IMR-90 (cell line): ENCODE results near the gene FCSK. TPM values are rescaled to one million over a fixed set of nuclear protein-coding genes. Genes with fewer than 3 reads are reported as not detected.

Experiments used
- ATAC-seq: fragments of 200-7000 bp; cut with Tn5 transposase; 2 replicates; pipeline ENCODE4 v1.9.1; 2020; ENCODE audit warnings: low read depth, mild to moderate bottlenecking, moderate library complexity
- BruUV-seq: library from RNA; stranded (reverse); fragments of 400-500 nt; replicated peaks from 2 replicates; lab custom pipeline; 2021; lab: Mats Ljungman, UMichigan
- CTCF ChIA-PET: fragments of 300-600 bp; formaldehyde crosslinking; extraction: SDS; loops from one replicate; lab custom pipeline; 2021; ENCODE audit warnings: antibody characterized with exemption; lab: Yijun Ruan, JAX
- POLR2A ChIA-PET: fragments of 300-600 bp; sonication (Branson Sonifier 250); formaldehyde crosslinking; loops from one replicate; lab custom pipeline; 2022; ENCODE audit warnings: antibody characterized with exemption; ENCODE audit not compliant: unreplicated experiment; lab: Charles Lee
- DNase-seq: peaks from one replicate; pipeline ENCODE4 v3.0.0; 2013
- H2AFZ ChIP-seq: replicated peaks from 2 replicates; pipeline ENCODE3; 2013; ENCODE audit warnings: low read length, mild to moderate bottlenecking; ENCODE audit not compliant: poor library complexity
- H2AK5ac ChIP-seq: 2 replicates; pipeline ENCODE4 v1.6.1; 2013; ENCODE audit warnings: low read depth, low read length, inconsistent platforms
- H2AK9ac ChIP-seq: replicated peaks from 2 replicates; pipeline ENCODE3; 2013; ENCODE audit warnings: mild to moderate bottlenecking, low read depth, low read length, moderate library complexity; ENCODE audit not compliant: poor library complexity
- H2BK120ac ChIP-seq: 2 replicates; pipeline ENCODE4 v1.6.1; 2013; ENCODE audit warnings: low read depth, low read length, inconsistent platforms
- H2BK15ac ChIP-seq: 3 replicates; pipeline ENCODE4 v1.6.1; 2013; ENCODE audit warnings: low read depth, low read length, inconsistent platforms
- H2BK20ac ChIP-seq: 2 replicates; pipeline ENCODE4 v1.6.1; 2013; ENCODE audit warnings: low read depth, mild to moderate bottlenecking, inconsistent platforms, low read length, moderate library complexity
- H2BK5ac ChIP-seq: 2 replicates; pipeline ENCODE4 v1.6.1; 2013; ENCODE audit warnings: mild to moderate bottlenecking, low read depth, low read length, inconsistent platforms; ENCODE audit not compliant: poor library complexity, severe bottlenecking
- H3K14ac ChIP-seq: replicated peaks from 2 replicates; pipeline ENCODE4 v1.6.1; 2013; ENCODE audit warnings: low read depth, low read length, inconsistent platforms
- H3K18ac ChIP-seq: 2 replicates; pipeline ENCODE4 v1.6.1; 2013; ENCODE audit warnings: low read depth, low read length, control low read depth
- H3K23ac ChIP-seq: 2 replicates; pipeline ENCODE4 v1.6.1; 2013; ENCODE audit warnings: low read depth, low read length, inconsistent platforms
- H3K27ac ChIP-seq: 2 replicates; pipeline ENCODE4 v1.5.1; 2013; ENCODE audit warnings: mild to moderate bottlenecking, control low read depth, low read length; ENCODE audit not compliant: insufficient read depth
- H3K27me3 ChIP-seq: 2 replicates; pipeline ENCODE4 v1.6.1; 2013; ENCODE audit warnings: low read length; ENCODE audit not compliant: control insufficient read depth, insufficient read depth
- H3K36me3 ChIP-seq: 2 replicates; pipeline ENCODE4 v1.6.1; 2013; ENCODE audit warnings: low read length, mixed read lengths; ENCODE audit not compliant: control insufficient read depth, insufficient read depth
- H3K4ac ChIP-seq: 2 replicates; pipeline ENCODE4 v1.6.1; 2013; ENCODE audit warnings: low read depth, low read length, inconsistent platforms
- H3K4me1 ChIP-seq: 2 replicates; pipeline ENCODE4 v1.6.1; 2013; ENCODE audit warnings: low read length, mixed read lengths; ENCODE audit not compliant: control insufficient read depth, insufficient read depth
- H3K4me2 ChIP-seq: 2 replicates; pipeline ENCODE4 v1.6.1; 2013; ENCODE audit warnings: low read depth, mild to moderate bottlenecking, control low read depth, low read length, moderate library complexity
- H3K4me3 ChIP-seq: 2 replicates; pipeline ENCODE4 v1.5.1; 2013; ENCODE audit warnings: low read depth, mild to moderate bottlenecking, control low read depth, low read length, moderate library complexity; ENCODE audit not compliant: insufficient read depth
- H3K56ac ChIP-seq: 2 replicates; pipeline ENCODE4 v1.6.1; 2013; ENCODE audit warnings: low read length, inconsistent platforms; ENCODE audit not compliant: insufficient read depth; ENCODE audit errors: extremely low read depth
- H3K79me1 ChIP-seq, 2 experiments: 2 replicates each; pipeline ENCODE4 v1.6.1; 2013; ENCODE audit warnings: low read length in 2 of 2, inconsistent platforms in 1 of 2, low read depth in 1 of 2
- H3K9ac ChIP-seq: 2 replicates; pipeline ENCODE4 v1.6.1; 2013; ENCODE audit warnings: low read depth, low read length, control low read depth
- H3K9me1 ChIP-seq: 2 replicates; pipeline ENCODE4 v1.6.1; 2013; ENCODE audit warnings: low read length, inconsistent platforms; ENCODE audit not compliant: insufficient read depth
- H3K9me3 ChIP-seq: 2 replicates; pipeline ENCODE4 v1.6.1; 2013; ENCODE audit warnings: low read length; ENCODE audit not compliant: control insufficient read depth, insufficient read depth
- H4K20me1 ChIP-seq: 2 replicates; pipeline ENCODE4 v1.6.1; 2013; ENCODE audit warnings: low read length, inconsistent platforms; ENCODE audit not compliant: insufficient read depth
- H4K5ac ChIP-seq: 2 replicates; pipeline ENCODE4 v1.6.1; 2013; ENCODE audit warnings: mild to moderate bottlenecking, low read depth, low read length, control low read depth
- H4K8ac ChIP-seq, 2 experiments: 2 replicates each; pipeline ENCODE4 v1.6.1; 2013; ENCODE audit warnings: low read depth in 2 of 2, low read length in 2 of 2, control low read depth in 1 of 2, inconsistent platforms in 1 of 2
- H4K91ac ChIP-seq: 2 replicates; pipeline ENCODE4 v1.6.1; 2013; ENCODE audit warnings: low read depth, low read length, inconsistent platforms; ENCODE audit not compliant: insufficient read depth
- CEBPB ChIP-seq: IDR thresholded peaks from 2 replicates; pipeline ENCODE4 v1.6.1; 2012; ENCODE audit warnings: low read depth, low read length, improper control_type of control experiment
- NFE2L2 ChIP-seq: fragments of 150-350 bp; IDR thresholded peaks from 2 replicates; pipeline ENCODE4 v1.6.1; 2016; ENCODE audit warnings: low read depth, mild to moderate bottlenecking, low read length
- SMC3 ChIP-seq: fragments of 150-350 bp; IDR thresholded peaks from 2 replicates; pipeline ENCODE4 v1.6.1; 2016; ENCODE audit warnings: low read depth, mild to moderate bottlenecking, antibody characterized with exemption, low read length, moderate library complexity
- WGBS, 2 experiments: methylation state at CpG; one replicate each; pipeline versions ENCODE4 v1.1.5 to v1.1.7; 2013; ENCODE audit warnings: missing lambda C conversion rate in 2 of 2; ENCODE audit not compliant: insufficient read length in 1 of 2; ENCODE audit errors: extremely low coverage in 2 of 2; 5-methylcytosine and 5-hydroxymethylcytosine counted together
- dilution Hi-C: fragments of 300-500 bp; cut with HindIII; formaldehyde crosslinking; loops from one replicate; pipeline ENCODE4 v1.14.3; 2018; ENCODE audit warnings: low sequenced_read_pairs; ENCODE audit not compliant: unreplicated experiment
- in situ Hi-C: fragments of 300-500 bp; cut with MboI; formaldehyde crosslinking; loops from 3 replicates; pipeline ENCODE4 v1.14.3; 2019; ENCODE audit warnings: low sequenced_read_pairs, inconsistent platforms, mixed read lengths
- intact Hi-C: fragments of 100-400 bp; cut with micrococcal nuclease; formaldehyde crosslinking; loops from 2 replicates; pipeline ENCODE4 v1.10.0; 2022
- polyA plus RNA-seq, 3 experiments: library from polyadenylated mRNA; depleted of rRNA; stranded (reverse); fragments of >200 nt; gene quantifications; 2 replicates each; pipeline ENCODE4 v1.2.3, GENCODE V29; 2012; ENCODE audit warnings: low replicate concordance in 1 of 3
- total RNA-seq: library from RNA; depleted of rRNA; stranded (reverse); fragments of >200 nt; gene quantifications from 2 replicates; pipeline ENCODE4 v1.2.3, GENCODE V29; 2012

FCSK gene
- total and polyA plus RNA-seq, 2 of the 4 experiments (the other 2 are of a cell fraction): 6.1 to 7.2 TPM

DNA sequence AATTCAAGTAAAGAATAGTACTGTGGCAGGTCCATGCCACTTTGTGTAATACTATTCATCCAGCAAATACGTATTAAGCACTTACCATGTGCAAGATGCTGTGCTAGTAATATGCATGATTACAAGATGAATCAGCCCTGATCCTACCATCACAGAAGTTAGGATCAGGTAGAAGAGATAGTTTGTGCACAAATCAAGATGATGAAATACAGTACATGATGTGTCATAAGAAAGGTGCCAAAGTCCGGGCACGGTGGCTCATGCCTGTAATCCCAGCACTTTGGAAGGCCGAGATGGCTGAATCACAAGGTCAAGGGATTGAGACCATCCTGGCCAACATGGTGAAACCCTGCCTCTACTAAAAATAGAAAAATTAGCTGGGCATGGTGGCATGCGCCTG lies 58.1 kb downstream of the FCSK start:
- H2BK5ac ChIP-seq: no peak overlapping the region
- H3K4me3 ChIP-seq: no peak overlapping the region
- H3K9ac ChIP-seq: no peak overlapping the region
- no peaks in the 10 kb centered on the region for H3K9me3 ChIP-seq
- in situ Hi-C loops: no loop called here
- no peak overlapping the region for H2BK120ac ChIP-seq
- intact Hi-C loops: no loop called here
- H3K79me1 ChIP-seq: peaks cover 0 to 4% of the 10 kb centered on the region in 2 experiments; a peak in 2 of 4 replicates
- H4K5ac ChIP-seq: no peak overlapping the region
- peak; percentile 59 for DNase-seq
- no peak overlapping the region for H3K4me2 ChIP-seq
- H3K18ac ChIP-seq: no peak overlapping the region
- H2BK15ac ChIP-seq: no peak overlapping the region
- no peak for ATAC-seq
- no peaks in the 10 kb centered on the region for H4K20me1 ChIP-seq
- no peak overlapping the region for H3K4ac ChIP-seq
- no peak overlapping the region for H2AFZ ChIP-seq
- ChIA-PET POLR2A (no interaction called here), CTCF (no interaction called here)
- H3K4me1 ChIP-seq: no peaks in the 10 kb centered on the region; the same call in 1 of the 2 replicates
- no TSS peak for BruUV-seq
- no peak overlapping the region for H4K8ac ChIP-seq
- no peak overlapping the region for H3K14ac ChIP-seq
- H2AK9ac ChIP-seq: no peak overlapping the region
- no peaks in the 10 kb centered on the region for H3K27me3 ChIP-seq
- dilution Hi-C loops: no loop called here
- H3K27ac ChIP-seq: no peak overlapping the region
- TF ChIP-seq CEBPB: peak; percentile 67
- no peak for TF ChIP-seq NFE2L2
- TF ChIP-seq SMC3: no peak
- WGBS, 2 experiments: 80% methylated on average over 1 of the region's 5 CpGs; no CpG with 5 or more reads in 1 of the 2 experiments
- no peak overlapping the region for H2BK20ac ChIP-seq
- H3K9me1 ChIP-seq: peaks cover 4% of the 10 kb centered on the region
- H3K23ac ChIP-seq: no peak overlapping the region
- no peak overlapping the region for H3K56ac ChIP-seq
- no peak overlapping the region for H2AK5ac ChIP-seq
- H4K91ac ChIP-seq: no peak overlapping the region
- peaks cover 48% of the 10 kb centered on the region for H3K36me3 ChIP-seq
